HG02840 (cell line): ENCODE measurements around the gene MFSD12.
"Not testable (repeated sequence)": the region's sequence is repeated elsewhere in the genome, so short reads cannot be mapped to it uniquely, and the experiment has no call there.

Source experiments
- ATAC-seq: cut with Tn5 transposase; IDR thresholded peaks from one replicate; pipeline ENCODE4 v1.9.1; 2021; ENCODE audit warnings: mild to moderate bottlenecking, moderate library complexity, moderate number of reproducible peaks; ENCODE audit not compliant: unreplicated experiment, low FRiP score

The MFSD12 gene

GRCh38 chr19:3538965-3539755, 18.2 kb downstream of the MFSD12 start, which contains the start of gene TEKTIP1:
Gene TEKTIP1 (plus strand): TSS chr19:3539174. CDS start chr19:3539178, 4 bp downstream.
- no peak for ATAC-seq

GRCh38 chr19:3538258-3538929, 19.0 kb downstream of the MFSD12 start:
- ATAC-seq = no peak

- ATAC-seq = no peak
Observed at GRCh38 chr19:3537438-3538240, 19.7 kb downstream of the MFSD12 start.

- no peak for ATAC-seq
Observed at GRCh38 chr19:3537101-3537437, 20.3 kb downstream of the MFSD12 start.

GRCh38 chr19:3536429-3537100, 20.8 kb downstream of the MFSD12 start:
- no peak for ATAC-seq

- no peak for ATAC-seq
Observed at GRCh38 chr19:3535981-3536380, 21.4 kb downstream of the MFSD12 start.

- ATAC-seq = no peak
Observed at GRCh38 chr19:3535563-3535965, 21.8 kb downstream of the MFSD12 start.

GRCh38 chr19:3535235-3535535, 22.2 kb downstream of the MFSD12 start:
- no peak for ATAC-seq

- ATAC-seq = no peak
Observed at GRCh38 chr19:3534375-3535234, 22.8 kb downstream of the MFSD12 start.

GRCh38 chr19:3533563-3534216, 23.7 kb downstream of the MFSD12 start:
- ATAC-seq = no peak

- no peak for ATAC-seq
Observed at GRCh38 chr19:3533033-3533432, 24.4 kb downstream of the MFSD12 start.

- no peak for ATAC-seq
Observed at GRCh38 chr19:3532154-3532786, 25.1 kb downstream of the MFSD12 start.

- ATAC-seq = no peak
Observed at GRCh38 chr19:3531716-3532115, 25.7 kb downstream of the MFSD12 start.

GRCh38 chr19:3530389-3530788, 27.0 kb downstream of the MFSD12 start:
- ATAC-seq = no peak

- ATAC-seq = not testable (repeated sequence)
Observed at GRCh38 chr19:3529299-3529698, 28.1 kb downstream of the MFSD12 start.

GRCh38 chr19:3528539-3529211, 28.7 kb downstream of the MFSD12 start:
- ATAC-seq = no peak

GRCh38 chr19:3528080-3528479, 29.3 kb downstream of the MFSD12 start:
- ATAC-seq = no peak

GRCh38 chr19:3527238-3527910, 30.0 kb downstream of the MFSD12 start:
- ATAC-seq = no peak
